Activated naive CD4-positive, alpha-beta T cell treated with anti-CD3 and anti-CD28 coated beads, Interleukin-2, amount 50 U/mL, for 24 hours (primary cell): ENCODE measurements around the gene TNFRSF18.

Experiments used
- H3K27ac Mint-ChIP-seq: one replicate; pipeline ENCODE4 v1.8.0; 2021; ENCODE audit warnings: mild to moderate bottlenecking, mixed read lengths
- H3K27me3 Mint-ChIP-seq: one replicate; pipeline ENCODE4 v1.8.0; 2021; ENCODE audit warnings: mixed read lengths
- H3K36me3 Mint-ChIP-seq: one replicate; pipeline ENCODE4 v1.8.0; 2021; ENCODE audit warnings: mixed read lengths
- H3K4me1 Mint-ChIP-seq: one replicate; pipeline ENCODE4 v1.8.0; 2021; ENCODE audit warnings: mixed read lengths
- H3K4me3 Mint-ChIP-seq: one replicate; pipeline ENCODE4 v1.8.0; 2021; ENCODE audit warnings: mild to moderate bottlenecking, mixed read lengths
- H3K9me3 Mint-ChIP-seq: one replicate; pipeline ENCODE4 v1.8.0; 2021; ENCODE audit warnings: mixed read lengths

TNFRSF18 gene

DNA sequence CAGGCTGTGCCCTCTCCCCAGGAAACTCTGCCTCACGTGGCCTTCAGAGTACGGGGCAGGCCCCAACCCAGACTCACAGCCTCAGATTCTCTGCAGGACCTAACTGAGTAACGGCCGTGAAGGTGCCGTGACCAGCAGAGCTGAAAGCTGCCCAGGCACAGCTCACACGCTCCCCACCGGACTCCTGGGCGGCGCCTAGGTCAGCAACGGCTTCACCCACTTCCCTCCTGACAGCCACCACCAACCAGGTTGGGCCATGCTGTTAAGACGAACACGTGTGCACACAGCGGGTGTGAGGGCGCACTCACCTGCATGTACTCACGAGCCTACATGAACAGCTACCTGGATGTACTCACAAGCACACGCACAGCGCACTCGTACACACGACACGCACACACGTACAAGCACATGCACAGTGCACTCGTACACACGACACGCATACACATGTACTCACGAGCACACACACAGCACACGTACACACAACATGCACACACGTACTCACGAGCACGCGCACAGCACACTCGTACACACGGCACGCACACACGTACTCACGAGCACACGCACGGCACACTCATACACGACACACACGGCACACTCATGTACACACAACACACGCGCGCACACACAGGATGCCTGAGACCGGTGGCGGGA is 16.3 kb upstream of the TNFRSF18 start:
- Mint-ChIP-seq H3K36me3 (peaks cover 14% of the 10 kb centered on the region), H3K27me3 (no peaks in the 10 kb centered on the region), H3K27ac (peak overlapping the region; percentile 41), H3K4me3 (no peak overlapping the region), H3K9me3 (no peaks in the 10 kb centered on the region), H3K4me1 (peaks cover 19% of the 10 kb centered on the region)

DNA sequence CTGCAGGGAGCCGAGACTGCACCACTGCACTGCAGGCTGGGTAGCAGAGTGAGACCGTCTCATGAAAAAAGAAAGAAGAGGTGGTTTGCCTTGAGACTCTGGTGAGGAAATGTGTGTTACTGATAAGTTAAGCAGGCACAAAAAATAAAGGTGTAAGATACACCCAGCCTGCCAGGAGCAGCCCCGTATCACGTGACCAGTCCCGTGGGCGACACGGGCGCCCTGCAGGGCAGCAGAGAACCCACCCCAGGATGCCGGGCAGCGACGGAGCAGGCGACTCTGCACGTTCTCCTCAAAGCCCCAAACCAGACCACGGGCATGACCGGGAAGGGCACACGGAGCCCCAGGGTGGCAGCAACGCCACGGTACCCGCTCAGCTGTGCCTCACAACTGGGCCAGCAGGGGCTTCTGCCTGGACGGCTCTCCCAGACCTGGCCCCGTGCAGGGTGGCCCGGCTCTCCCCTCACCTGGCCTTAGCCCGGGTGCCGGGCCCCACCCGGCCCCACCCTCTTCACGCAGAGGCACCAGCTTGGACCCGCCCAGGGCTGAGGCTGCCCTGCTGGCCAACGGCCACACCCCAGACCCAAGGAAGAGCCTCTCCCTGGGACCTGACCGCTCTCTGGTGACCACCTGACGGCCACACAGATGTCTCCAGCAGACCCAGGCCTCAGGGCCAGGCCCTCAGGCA is 15.6 kb upstream of the TNFRSF18 start:
- H3K27ac Mint-ChIP-seq, result no peak overlapping the region
- H3K36me3 Mint-ChIP-seq, result peaks cover 16% of the 10 kb centered on the region
- peaks cover 19% of the 10 kb centered on the region for H3K4me1 Mint-ChIP-seq
- H3K9me3 Mint-ChIP-seq, result no peaks in the 10 kb centered on the region
- H3K27me3 Mint-ChIP-seq, result no peaks in the 10 kb centered on the region
- no peak overlapping the region for H3K4me3 Mint-ChIP-seq

DNA sequence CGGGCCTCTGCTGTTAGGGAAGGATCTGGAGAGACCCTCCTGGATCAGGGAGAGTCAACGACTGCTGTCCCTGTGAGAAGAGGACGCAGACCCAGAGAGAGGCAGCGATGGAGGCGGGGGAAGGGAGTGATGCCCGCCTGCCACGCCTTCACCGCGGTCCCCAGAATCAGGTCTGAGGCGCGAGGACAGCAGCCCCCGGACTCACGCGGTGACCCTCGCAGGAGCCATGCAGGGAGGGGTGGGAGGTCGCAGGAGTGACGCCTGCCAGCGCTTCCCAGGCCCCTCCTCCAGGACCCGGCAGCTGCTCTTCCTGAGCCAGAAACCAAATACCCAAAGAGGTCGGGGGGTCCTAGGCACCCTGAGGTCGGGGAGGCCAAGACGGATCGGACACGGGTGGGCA is 13.8 kb upstream of the TNFRSF18 start:
- no peaks in the 10 kb centered on the region for H3K9me3 Mint-ChIP-seq
- peaks cover 13% of the 10 kb centered on the region for H3K36me3 Mint-ChIP-seq
- no peak overlapping the region for H3K27ac Mint-ChIP-seq
- H3K27me3 Mint-ChIP-seq, result no peaks in the 10 kb centered on the region
- peaks cover 21% of the 10 kb centered on the region for H3K4me1 Mint-ChIP-seq
- H3K4me3 Mint-ChIP-seq, result no peak overlapping the region

DNA sequence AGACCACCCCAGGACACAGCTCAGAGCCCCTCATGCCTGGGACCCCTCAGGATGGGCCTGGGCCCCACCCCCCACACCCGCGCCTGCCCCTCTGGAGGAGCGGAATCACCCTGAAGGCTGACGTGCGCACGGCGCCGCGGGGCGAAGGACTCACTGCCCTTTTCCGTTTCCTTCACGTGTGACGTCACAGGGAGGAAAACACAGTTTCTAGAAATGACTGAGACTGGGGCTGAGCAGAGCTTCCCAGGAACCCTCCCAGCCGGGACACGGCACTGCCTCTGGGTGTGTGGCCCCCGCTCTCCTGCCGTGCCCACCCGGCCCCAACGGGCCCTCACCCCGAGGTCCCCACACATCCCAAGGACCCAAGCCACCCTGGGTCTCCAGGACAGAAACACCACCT is 12.9 kb upstream of the TNFRSF18 start:
- Mint-ChIP-seq H3K4me1 (peaks cover 28% of the 10 kb centered on the region), H3K27ac (no peak overlapping the region), H3K36me3 (peaks cover 12% of the 10 kb centered on the region), H3K27me3 (no peaks in the 10 kb centered on the region), H3K9me3 (no peaks in the 10 kb centered on the region), H3K4me3 (no peak overlapping the region)

GRCh38 chr1:1218524-1219200 is 12.3 kb upstream of the TNFRSF18 start:
- Mint-ChIP-seq H3K27me3 (no peaks in the 10 kb centered on the region), H3K4me1 (peaks cover 30% of the 10 kb centered on the region), H3K27ac (no peak overlapping the region), H3K36me3 (peaks cover 12% of the 10 kb centered on the region), H3K4me3 (no peak overlapping the region), H3K9me3 (no peaks in the 10 kb centered on the region)

DNA sequence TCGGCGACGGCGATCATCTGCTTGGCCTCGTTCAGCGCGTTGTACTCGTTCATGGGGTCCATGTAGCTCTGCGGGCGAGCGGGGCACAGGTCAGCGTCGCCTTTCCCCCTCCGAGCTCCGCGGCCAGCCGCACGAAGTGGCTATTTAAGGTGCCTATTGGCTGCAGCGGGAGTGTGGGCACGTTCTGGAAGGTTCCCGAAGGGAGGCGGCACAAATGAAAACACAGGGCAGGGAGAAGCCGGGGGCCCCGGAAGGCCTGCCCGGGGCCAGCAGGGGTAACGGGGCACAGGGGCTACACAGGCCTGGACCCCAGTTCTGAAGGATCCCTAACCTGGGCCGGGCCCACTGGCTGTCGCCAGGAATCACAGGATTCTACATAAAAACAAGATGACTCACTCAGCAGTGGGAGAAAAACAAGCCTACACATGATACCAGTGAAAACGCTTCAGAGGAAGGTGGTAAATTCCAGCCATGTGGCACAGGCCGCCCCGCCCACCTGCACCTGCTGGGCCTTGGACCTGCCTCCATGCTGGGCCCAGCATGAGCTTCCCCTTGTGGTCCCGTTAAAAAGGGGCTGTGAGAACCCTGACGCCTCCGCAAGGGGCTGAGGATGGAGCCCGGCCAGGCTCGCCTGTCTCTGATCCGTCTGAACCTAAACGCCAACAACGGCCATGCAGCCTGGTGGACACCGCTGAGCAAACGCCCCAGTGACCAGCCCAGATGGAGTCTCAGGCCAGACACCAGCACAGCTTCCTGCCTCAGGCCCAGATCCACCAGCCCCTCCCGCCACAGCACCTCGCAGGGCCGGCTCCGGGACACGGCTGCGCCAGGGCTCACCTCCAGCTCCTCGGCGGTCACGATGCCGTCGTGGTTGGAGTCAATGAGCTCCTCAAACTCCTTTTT is 11.5 kb upstream of the TNFRSF18 start:
- no peak overlapping the region for H3K4me3 Mint-ChIP-seq
- no peaks in the 10 kb centered on the region for H3K9me3 Mint-ChIP-seq
- H3K27me3 Mint-ChIP-seq, result no peaks in the 10 kb centered on the region
- H3K27ac Mint-ChIP-seq, result no peak overlapping the region
- peaks cover 8% of the 10 kb centered on the region for H3K36me3 Mint-ChIP-seq
- peaks cover 26% of the 10 kb centered on the region for H3K4me1 Mint-ChIP-seq

DNA sequence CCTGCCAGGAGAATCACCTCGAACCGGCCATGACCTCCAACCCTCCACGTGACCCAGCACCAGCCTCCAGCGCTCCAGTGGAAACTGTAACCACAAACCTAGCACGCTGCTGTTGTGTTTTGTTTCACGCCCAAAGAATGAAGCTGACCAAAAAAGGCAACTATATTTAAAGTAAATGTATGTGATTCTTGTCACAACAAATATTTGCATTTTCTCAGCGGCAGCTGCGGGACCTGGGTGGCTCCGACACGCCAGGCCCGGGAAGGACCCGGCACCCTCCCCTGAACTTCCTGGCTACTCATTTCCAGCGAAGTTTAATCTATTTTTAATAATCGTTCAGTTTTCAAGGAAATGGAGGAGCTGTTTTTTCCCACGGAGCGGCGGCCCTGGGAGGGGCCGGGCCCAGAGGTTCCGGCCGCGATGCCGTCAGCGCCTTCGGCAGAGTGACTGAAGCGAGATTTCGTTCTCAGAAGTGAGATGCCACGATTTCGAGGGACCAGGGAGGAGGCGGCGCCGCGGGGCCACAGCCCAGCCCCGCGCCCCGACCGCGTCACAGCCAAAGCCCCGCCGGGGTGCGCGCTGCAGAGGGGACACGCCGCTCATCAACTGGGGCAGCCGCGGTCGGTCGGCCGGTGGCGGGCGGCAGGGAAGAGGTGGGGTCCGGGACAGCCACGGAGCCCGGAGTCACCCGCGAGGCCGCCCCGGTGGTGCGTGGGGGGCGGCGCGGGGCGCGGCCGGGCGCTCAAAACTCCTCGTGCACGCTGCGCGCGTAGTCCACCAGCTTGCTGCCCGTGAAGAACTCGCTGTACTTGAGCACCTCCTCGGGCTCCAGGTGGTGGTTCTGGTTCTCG is 10.6 kb upstream of the TNFRSF18 start:
- peaks cover 7% of the 10 kb centered on the region for H3K36me3 Mint-ChIP-seq
- H3K27ac Mint-ChIP-seq, result peak overlapping the region; percentile 77
- H3K9me3 Mint-ChIP-seq, result no peaks in the 10 kb centered on the region
- H3K4me1 Mint-ChIP-seq, result peaks cover 23% of the 10 kb centered on the region
- H3K27me3 Mint-ChIP-seq, result no peaks in the 10 kb centered on the region
- no peak overlapping the region for H3K4me3 Mint-ChIP-seq

DNA sequence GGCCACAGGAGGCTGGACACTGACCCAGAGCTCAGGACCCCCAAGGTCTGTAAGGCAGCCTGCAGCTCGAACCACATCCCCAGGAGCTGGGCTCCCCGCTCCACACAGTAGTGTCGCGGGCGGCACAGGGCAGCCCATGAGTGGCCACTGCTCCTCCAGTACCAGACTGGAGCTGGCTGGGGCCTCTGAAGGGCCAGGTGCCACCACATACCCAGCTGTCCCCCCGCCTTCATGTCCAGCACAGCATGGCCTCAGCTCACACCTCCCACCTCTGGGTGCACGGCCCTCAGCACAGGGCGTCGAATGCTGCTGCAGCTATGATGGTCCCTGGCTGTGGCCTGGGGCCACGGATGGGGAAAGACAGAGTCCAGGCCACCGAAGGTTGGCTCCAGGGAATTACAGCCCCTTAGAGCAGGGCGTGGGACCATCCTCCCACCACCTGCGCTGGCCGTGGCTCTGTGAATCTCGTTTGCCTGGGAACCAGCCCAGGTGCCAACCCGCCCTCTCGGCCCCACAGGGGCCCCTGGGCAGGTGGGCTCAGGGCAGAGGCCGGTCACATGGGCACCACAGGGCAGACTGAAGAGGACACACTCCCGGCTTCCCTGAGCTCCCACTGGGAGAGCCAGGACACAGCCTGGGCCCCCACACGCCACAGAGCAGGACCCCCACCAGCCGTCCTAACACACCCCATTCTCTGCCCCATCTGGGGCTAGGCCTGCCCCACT is 9.7 kb upstream of the TNFRSF18 start:
- Mint-ChIP-seq H3K4me1 (peaks cover 21% of the 10 kb centered on the region), H3K27ac (no peak overlapping the region), H3K27me3 (no peaks in the 10 kb centered on the region), H3K9me3 (no peaks in the 10 kb centered on the region), H3K36me3 (peaks cover 9% of the 10 kb centered on the region), H3K4me3 (no peak overlapping the region)

DNA sequence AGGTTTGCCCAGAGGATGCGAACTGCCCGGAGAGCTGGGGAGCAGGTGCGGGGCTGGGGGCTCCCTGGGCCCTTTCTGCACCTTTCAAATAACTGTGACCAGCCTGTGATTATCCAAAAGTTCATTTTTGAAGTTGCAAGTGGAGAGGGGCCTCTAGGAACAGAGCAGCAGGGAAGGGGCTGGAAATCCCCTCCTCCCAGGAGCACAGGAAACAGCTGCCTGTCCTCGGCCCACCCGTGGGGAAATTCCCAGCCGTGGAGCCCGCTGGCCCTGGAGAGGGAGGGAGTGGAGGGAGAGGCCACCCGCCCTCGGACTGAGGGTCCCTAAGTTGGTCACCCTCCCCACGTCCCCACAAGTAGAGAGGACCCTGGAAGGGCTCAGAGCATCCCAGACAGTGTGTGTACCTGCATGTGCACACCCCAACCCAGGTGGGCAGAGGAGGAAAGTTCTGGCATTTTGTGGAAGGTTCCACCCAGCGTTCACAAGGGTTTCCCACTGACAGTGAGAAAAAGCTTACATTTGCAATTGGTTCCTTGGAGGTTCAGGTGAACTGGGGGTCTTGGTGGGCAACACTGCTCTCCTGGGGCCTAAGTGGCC is 8.8 kb upstream of the TNFRSF18 start:
- H3K4me1 Mint-ChIP-seq, result peaks cover 22% of the 10 kb centered on the region
- H3K27ac Mint-ChIP-seq, result no peak overlapping the region
- H3K4me3 Mint-ChIP-seq, result peak overlapping the region; percentile 73
- no peaks in the 10 kb centered on the region for H3K27me3 Mint-ChIP-seq
- peaks cover 8% of the 10 kb centered on the region for H3K36me3 Mint-ChIP-seq
- no peaks in the 10 kb centered on the region for H3K9me3 Mint-ChIP-seq

- H3K36me3 Mint-ChIP-seq, result peaks cover 8% of the 10 kb centered on the region
These were observed 7.2 kb upstream of the TNFRSF18 start, which contains the start of gene TNFRSF4 for GRCh38 chr1:1213345-1214265. TSS of gene TNFRSF4 (minus strand) at chr1:1214153. CDS start at chr1:1214127, 26 bp downstream.

DNA sequence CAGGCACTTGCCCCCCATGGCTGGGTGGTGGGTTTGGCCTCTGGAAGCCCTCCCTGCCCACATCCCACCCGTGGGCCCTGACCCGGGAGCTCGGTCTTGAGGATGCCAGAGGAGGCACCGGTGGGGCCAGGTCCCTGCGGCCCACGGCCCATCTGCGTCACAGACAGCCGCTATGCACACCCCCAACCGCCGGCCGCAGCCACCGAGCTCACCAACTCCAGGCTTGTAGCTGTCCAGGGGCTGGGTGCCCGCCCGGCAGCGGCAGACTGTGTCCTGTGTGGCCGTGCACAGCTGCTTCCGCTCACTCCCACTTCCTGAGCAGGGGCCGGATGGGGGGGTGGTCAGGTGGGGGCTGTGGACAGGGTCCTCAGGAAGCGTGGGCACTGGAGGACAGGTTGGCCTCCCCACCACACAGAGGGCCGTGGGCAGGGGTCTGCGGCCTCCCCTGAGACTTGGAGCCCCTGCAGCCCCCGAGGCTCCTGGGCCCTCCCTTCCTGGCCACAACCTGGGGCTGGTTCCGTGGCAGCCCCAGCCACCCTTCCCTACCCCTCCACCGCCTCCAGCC is 6.5 kb upstream of the TNFRSF18 start:
- Mint-ChIP-seq H3K9me3 (no peaks in the 10 kb centered on the region), H3K4me3 (peak overlapping the region; percentile 67), H3K4me1 (peaks cover 38% of the 10 kb centered on the region), H3K36me3 (peaks cover 6% of the 10 kb centered on the region), H3K27me3 (no peaks in the 10 kb centered on the region), H3K27ac (no peak overlapping the region)

More at GRCh38 chr1:1213345-1214265, 7.2 kb upstream of the TNFRSF18 start, which contains the start of gene TNFRSF4:
- Mint-ChIP-seq H3K27me3 (no peaks in the 10 kb centered on the region), H3K4me1 (peaks cover 30% of the 10 kb centered on the region), H3K9me3 (no peaks in the 10 kb centered on the region), H3K4me3 (peak within 1 kb of the TSS; percentile 73), H3K27ac (peak within 1 kb of the TSS; percentile 68)

- Mint-ChIP-seq H3K4me1 (peaks cover 38% of the 10 kb centered on the region), H3K36me3 (peaks cover 4% of the 10 kb centered on the region), H3K9me3 (no peaks in the 10 kb centered on the region), H3K4me3 (peak overlapping the region; percentile 52), H3K27me3 (no peaks in the 10 kb centered on the region), H3K27ac (peak overlapping the region; percentile 8)
These were observed 5.4 kb upstream of the TNFRSF18 start for GRCh38 chr1:1211541-1212441.
